Measurements from ENCODE around the gene NRXN3.

Gene NRXN3

GRCh38 chr14:78450669-78451318, 280.6 kb downstream of the NRXN3 start (continued):
- no peak for TF ChIP-seq PRDM10 (tag by site-specific recombination; IDR thresholded peaks at IDR 0.05)

DNA sequence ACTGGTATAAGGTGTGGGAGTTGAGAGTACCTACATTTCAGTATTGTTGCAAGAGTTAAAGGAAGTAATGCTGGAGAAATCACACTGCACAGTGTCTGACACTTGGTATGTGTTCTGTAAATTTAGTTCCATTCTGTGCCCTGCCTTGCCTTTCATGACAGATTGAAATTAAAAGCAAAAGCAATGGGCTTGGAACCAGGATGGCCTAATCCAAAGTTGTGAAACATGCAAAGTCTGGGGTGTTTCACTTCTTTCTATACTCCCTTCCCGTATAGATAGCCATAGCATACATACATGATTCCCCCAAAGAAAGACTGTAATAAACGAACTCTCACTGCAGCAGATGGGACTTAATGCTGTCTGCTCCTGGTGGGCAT, 281.1 kb downstream of the NRXN3 start:
- Histone ChIP-seq H3K4me3 (ENCODE audit: low read depth, low read length) (no peak overlapping the region), H3K4me1 (ENCODE audit: control insufficient read depth, insufficient read depth, low read length) (no peaks in the 10 kb centered on the region), H3K27ac (ENCODE audit: extremely low read depth, low read depth, low read length) (no peak overlapping the region), H3K9me3 (ENCODE audit: control insufficient read depth, insufficient read depth, low read depth, low read length) (no peaks in the 10 kb centered on the region), H3K36me3 (ENCODE audit: control insufficient read depth in 2 of 2, insufficient read depth in 1 of 2, low read length in 2 of 2) (no peaks in the 10 kb centered on the region)
- TF ChIP-seq ZNF214 (tag by site-specific recombination; IDR thresholded peaks at IDR 0.05; ENCODE audit: borderline replicate concordance): no peak
- no peak for TF ChIP-seq SCRT1 (tag by site-specific recombination; IDR thresholded peaks at IDR 0.05; ENCODE audit: borderline replicate concordance)
- TF ChIP-seq ZNF174 (tag by site-specific recombination; IDR thresholded peaks at IDR 0.05): no peak
- TF ChIP-seq, protein P1, sequence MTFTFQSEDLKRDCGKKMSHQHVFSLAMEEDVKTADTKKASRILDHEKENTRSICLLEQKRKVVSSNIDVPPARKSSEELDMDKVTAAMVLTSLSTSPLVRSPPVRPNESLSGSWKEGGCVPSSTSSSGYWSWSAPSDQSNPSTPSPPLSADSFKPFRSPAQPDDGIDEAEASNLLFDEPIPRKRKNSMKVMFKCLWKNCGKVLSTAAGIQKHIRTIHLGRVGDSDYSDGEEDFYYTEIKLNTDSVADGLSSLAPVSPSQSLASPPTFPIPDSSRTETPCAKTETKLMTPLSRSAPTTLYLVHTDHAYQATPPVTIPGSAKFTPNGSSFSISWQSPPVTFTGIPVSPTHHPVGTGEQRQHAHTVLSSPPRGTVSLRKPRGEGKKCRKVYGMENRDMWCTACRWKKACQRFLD (tag by site-specific recombination; IDR thresholded peaks at IDR 0.05): no peak
- TF ChIP-seq, protein P2, sequence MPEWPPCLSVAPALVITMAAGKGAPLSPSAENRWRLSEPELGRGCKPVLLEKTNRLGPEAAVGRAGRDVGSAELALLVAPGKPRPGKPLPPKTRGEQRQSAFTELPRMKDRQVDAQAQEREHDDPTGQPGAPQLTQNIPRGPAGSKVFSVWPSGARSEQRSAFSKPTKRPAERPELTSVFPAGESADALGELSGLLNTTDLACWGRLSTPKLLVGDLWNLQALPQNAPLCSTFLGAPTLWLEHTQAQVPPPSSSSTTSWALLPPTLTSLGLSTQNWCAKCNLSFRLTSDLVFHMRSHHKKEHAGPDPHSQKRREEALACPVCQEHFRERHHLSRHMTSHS (tag by site-specific recombination; IDR thresholded peaks at IDR 0.05): no peak
- TF ChIP-seq ZNF311 (tag by site-specific recombination; IDR thresholded peaks at IDR 0.05; ENCODE audit: borderline replicate concordance): no peak
- no peak for TF ChIP-seq ZNF24 (tag by site-specific recombination; IDR thresholded peaks at IDR 0.05)
- no peak for TF ChIP-seq ZBTB48 (tag by site-specific recombination; IDR thresholded peaks at IDR 0.05)
- no peak for TF ChIP-seq ZBTB21 (tag by site-specific recombination; IDR thresholded peaks at IDR 0.05)
- TF ChIP-seq ZSCAN16 (tag by site-specific recombination; IDR thresholded peaks at IDR 0.05): no peak
- no peak for TF ChIP-seq ZNF785 (tag by site-specific recombination; IDR thresholded peaks at IDR 0.05)
- TF ChIP-seq ZSCAN18 (tag by site-specific recombination; IDR thresholded peaks at IDR 0.05): no peak
- TF ChIP-seq RBAK (tag by site-specific recombination; IDR thresholded peaks at IDR 0.05): no peak
- no peak for TF ChIP-seq ZBTB10 (tag by site-specific recombination; IDR thresholded peaks at IDR 0.05)
- no peak for TF ChIP-seq ZNF394 (tag by site-specific recombination; IDR thresholded peaks at IDR 0.05; ENCODE audit: borderline replicate concordance)
- TF ChIP-seq ZNF518A (tag by site-specific recombination; conservative IDR thresholded peaks at IDR 0.05; ENCODE audit: low read depth): no peak
- TF ChIP-seq ZNF530 (tag by site-specific recombination; IDR thresholded peaks at IDR 0.05; ENCODE audit: low read depth): no peak
- POLR2A ChIA-PET: no interaction called here
- CTCF ChIA-PET: interaction anchor here (0.5 to 1.5 kb wide), 3 partner anchors 115 to 246 kb away, joined by 3 to 4 read pairs (median 4); no protein-coding TSS in a partner anchor
